HG03025 (cell line): Measurements from ENCODE around the gene YIPF3.

Source experiments
- ATAC-seq: cut with Tn5 transposase; IDR thresholded peaks from one replicate; pipeline ENCODE4 v1.9.1; 2021; ENCODE audit warnings: mild to moderate bottlenecking, moderate library complexity; ENCODE audit not compliant: unreplicated experiment, low FRiP score

Gene YIPF3

GRCh38 chr6:43493833-43494232 lies 22.9 kb downstream of the YIPF3 start:
- ATAC-seq = no peak

DNA sequence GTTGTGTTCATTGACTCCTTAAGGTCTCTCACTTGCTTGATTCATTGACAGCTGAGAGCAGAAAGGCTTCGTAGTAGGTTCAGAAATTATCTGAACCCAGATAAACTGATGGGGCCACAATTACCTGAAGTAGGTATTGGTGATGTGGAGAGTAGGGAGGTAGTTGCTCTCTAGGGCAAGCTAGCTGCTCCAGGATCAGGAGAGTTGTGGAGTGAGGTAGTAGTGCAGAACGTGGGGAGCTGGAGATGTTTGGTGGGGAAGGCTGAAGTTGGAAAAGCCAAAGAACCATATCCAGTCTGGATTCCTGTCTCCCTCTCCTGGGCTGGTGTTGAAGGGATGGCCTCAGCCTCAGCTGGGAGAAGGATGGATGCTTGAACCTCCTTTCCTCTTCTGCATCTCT lies 23.5 kb downstream of the YIPF3 start:
- ATAC-seq = no peak

DNA sequence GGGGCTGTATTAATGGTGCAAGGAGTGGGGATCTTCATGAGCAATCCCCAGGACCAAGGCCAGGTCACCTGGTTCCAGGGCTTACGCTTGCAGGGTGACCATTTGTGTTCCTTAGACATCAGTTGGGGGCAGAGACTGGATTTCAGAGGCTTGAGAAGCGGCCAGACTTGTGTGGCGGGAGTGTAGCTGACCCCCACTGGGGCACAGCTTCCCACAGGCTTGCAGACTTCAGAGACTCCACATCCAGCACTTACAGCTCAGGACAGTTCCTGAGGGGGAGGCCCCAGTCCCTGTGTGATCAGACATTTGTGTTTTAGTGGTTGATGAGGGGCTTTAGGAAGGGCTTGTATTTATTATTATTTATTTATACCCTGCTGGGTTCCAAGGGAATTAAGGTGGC lies 24.1 kb downstream of the YIPF3 start:
- ATAC-seq = no peak

GRCh38 chr6:43491750-43492661 lies 24.7 kb downstream of the YIPF3 start:
- no peak for ATAC-seq

- ATAC-seq = no peak
These were observed 26.2 kb downstream of the YIPF3 start for GRCh38 chr6:43490523-43490939.

- ATAC-seq = no peak
These were observed 27.3 kb downstream of the YIPF3 start for GRCh38 chr6:43489277-43490072.

- no peak for ATAC-seq
These were observed 28.0 kb downstream of the YIPF3 start for GRCh38 chr6:43488667-43489276.

DNA sequence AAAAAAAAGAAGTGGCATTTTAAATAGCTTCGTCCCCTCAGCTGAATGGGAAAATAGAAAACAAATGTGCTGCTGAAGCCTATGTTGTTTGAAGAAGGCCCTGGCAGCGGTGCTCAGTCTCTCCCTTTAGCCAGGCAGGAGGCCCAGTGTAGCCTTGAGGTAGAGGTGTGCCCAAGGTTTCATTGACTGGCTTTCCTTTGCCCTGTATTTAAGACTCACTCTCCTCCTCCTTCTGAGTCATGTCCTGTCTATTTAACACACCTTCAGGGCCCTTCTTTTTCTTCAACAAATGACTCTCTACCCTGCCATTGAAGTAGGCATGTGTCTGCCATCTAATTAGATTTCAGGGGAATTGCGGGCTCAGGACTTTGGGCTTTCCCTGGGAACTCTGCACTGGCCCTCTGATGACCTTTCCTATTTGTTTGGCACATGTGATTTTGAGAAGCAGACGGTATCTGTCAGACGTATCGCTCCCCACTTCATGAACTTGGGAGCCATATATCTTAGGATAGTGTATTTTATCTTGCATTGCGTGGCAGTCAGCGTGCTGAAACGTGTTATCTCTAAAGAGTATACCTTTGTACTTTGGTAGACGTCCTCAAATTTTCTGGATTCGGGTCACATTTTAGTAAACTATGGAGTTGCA lies 35.0 kb downstream of the YIPF3 start:
- no peak for ATAC-seq

GRCh38 chr6:43481075-43481474 lies 35.7 kb downstream of the YIPF3 start:
- no peak for ATAC-seq

GRCh38 chr6:43478008-43478372 lies 38.7 kb downstream of the YIPF3 start:
- no peak for ATAC-seq

GRCh38 chr6:43477235-43478007 lies 39.3 kb downstream of the YIPF3 start, which contains the start of gene TJAP1:
TSS of gene TJAP1 (plus strand) at chr6:43477570. CDS start at chr6:43499002, 21,432 bp downstream.
- no peak for ATAC-seq

GRCh38 chr6:43476746-43477145 lies 40.0 kb downstream of the YIPF3 start:
- ATAC-seq = no peak

DNA sequence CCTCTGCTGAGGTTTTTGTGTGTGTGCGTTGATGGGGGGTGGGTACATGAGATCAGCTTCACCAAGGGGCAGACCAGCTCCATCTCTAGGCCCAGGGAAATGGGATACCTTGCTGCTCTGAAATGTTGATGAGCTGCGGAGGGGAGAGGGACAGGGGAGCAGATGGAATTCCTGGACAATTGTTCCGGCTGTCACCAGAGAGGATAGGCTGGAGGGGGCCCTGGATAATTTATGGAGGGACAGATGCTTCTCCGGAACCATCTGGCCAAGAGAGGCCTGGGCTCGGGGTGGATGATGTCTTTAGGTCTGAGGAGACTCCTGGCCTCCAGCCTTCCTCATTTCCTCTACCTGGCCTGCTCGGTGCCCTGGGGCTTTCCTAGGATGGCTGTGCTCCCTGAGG lies 41.2 kb downstream of the YIPF3 start:
- no peak for ATAC-seq

DNA sequence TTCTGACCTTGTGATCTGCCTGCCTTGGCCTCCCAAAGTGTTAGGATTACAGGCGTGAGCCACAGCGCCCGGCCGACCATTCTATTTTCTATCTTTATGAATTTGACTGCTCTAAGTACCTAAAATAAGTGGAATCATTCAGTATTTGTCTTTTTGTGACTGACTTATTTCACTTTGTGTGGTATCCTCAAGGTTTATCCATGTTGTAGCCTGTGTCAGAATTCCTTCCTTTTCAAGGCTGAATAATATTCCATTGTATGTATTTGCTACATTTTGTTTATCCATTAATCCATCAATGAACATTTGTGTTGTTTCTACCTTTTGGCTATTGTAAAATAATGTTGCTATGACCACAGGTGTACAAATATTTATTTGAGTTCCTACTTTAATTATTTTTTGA lies 44.2 kb downstream of the YIPF3 start:
- ATAC-seq = no peak

GRCh38 chr6:43471399-43471798 lies 45.3 kb downstream of the YIPF3 start:
- ATAC-seq = no peak

DNA sequence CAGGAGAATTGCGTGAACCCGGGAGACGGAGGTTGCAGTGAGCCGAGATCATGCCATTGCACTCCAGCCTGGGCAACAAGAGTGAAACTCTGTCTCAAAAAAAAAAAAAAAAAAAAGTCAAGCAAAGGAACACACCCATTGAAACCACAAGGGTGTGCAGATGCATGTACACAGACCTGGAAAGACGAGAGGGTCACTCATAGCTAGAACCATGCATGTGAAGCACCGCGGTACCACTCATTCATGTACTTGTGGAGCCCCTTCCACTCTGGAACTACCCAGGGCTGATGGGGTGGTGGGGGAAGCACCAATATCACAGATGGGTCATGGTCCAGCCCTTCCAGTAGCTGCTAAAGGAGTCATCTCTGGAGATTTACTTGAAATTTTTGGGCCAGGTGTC lies 46.8 kb downstream of the YIPF3 start:
- ATAC-seq = no peak

DNA sequence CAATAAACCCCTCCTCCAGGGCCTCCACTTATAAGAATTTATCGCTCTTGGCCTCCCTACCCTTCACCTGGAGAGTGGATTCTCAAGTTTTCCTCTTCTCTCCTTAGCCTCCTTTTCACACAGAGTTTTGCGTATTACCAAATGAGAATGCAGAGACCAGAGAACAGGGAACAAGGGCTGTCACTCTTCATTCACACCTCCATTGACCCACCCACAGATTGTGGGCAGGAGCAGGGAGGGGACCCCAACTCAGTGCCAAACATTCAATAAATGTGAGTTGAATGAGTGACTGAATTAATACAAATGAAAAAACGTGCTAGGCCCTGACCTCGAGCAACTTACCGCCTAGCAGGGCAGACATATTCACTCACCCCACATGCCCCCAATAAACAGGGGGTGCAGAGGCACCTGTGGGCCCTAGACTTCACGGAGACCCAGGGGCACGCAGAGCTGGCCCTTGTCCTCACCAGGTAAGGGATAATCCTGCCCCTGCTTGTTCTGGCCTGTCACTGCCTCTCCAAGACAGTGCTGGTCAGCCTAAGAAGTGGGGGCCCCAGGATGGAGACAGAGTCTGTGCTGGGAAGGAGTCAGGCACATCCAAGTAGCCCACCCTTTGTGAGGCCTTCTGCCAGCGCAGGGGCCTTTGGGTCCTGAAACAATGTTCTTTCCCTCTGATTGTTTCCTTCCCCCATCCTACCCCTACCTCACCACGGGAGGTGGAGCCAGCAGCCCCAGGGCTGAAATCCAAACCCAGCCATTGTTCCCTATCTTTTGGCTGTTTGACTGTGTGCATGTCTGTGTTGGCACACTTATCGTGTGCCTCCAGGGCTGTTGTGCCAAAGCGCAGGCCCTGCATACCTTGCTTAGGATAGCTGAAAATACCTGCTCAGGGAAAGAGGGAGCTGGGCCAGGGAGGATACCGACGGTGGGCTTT lies 47.7 kb downstream of the YIPF3 start:
- ATAC-seq = no peak

GRCh38 chr6:43468240-43468639 lies 48.5 kb downstream of the YIPF3 start:
- no peak for ATAC-seq

GRCh38 chr6:43467752-43468151 lies 49.0 kb downstream of the YIPF3 start:
- ATAC-seq = no peak
